ENCODE results near the gene MUTYH. TPM values are rescaled to one million over a fixed set of nuclear protein-coding genes. Genes with fewer than 3 reads are reported as not detected.

MUTYH gene
- total and polyA plus RNA-seq, 9 of the 15 experiments (the other 6 are each of a cell fraction or from before 2014, with no cell fraction given) = 3.4 to 53.5 (median 29.0) TPM

- TF ChIP-seq ZNF274 (IDR thresholded peaks at IDR 0.05; ENCODE audit: borderline replicate concordance, low read depth, low read length) = no peak
- peak; percentile 92 for TF ChIP-seq ZNF512 (tag; IDR thresholded peaks at IDR 0.05)
- TF ChIP-seq, protein P1, sequence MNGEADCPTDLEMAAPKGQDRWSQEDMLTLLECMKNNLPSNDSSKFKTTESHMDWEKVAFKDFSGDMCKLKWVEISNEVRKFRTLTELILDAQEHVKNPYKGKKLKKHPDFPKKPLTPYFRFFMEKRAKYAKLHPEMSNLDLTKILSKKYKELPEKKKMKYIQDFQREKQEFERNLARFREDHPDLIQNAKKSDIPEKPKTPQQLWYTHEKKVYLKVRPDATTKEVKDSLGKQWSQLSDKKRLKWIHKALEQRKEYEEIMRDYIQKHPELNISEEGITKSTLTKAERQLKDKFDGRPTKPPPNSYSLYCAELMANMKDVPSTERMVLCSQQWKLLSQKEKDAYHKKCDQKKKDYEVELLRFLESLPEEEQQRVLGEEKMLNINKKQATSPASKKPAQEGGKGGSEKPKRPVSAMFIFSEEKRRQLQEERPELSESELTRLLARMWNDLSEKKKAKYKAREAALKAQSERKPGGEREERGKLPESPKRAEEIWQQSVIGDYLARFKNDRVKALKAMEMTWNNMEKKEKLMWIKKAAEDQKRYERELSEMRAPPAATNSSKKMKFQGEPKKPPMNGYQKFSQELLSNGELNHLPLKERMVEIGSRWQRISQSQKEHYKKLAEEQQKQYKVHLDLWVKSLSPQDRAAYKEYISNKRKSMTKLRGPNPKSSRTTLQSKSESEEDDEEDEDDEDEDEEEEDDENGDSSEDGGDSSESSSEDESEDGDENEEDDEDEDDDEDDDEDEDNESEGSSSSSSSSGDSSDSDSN (IDR thresholded peaks at IDR 0.05; ENCODE audit: borderline replicate concordance in 1 of 2, low read depth in 2 of 2, low read length in 2 of 2) = 0 out of 4 replicates have a peak, but pooled peaks of 1 of the 2 experiments have one; percentile 7
- TF ChIP-seq, protein P2, sequence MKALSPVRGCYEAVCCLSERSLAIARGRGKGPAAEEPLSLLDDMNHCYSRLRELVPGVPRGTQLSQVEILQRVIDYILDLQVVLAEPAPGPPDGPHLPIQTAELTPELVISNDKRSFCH (CRISPR knock-in tag; IDR thresholded peaks at IDR 0.05) = no peak
- TF ChIP-seq, protein P2 (tag; IDR thresholded peaks at IDR 0.05) = no peak
- TF ChIP-seq, protein P3, sequence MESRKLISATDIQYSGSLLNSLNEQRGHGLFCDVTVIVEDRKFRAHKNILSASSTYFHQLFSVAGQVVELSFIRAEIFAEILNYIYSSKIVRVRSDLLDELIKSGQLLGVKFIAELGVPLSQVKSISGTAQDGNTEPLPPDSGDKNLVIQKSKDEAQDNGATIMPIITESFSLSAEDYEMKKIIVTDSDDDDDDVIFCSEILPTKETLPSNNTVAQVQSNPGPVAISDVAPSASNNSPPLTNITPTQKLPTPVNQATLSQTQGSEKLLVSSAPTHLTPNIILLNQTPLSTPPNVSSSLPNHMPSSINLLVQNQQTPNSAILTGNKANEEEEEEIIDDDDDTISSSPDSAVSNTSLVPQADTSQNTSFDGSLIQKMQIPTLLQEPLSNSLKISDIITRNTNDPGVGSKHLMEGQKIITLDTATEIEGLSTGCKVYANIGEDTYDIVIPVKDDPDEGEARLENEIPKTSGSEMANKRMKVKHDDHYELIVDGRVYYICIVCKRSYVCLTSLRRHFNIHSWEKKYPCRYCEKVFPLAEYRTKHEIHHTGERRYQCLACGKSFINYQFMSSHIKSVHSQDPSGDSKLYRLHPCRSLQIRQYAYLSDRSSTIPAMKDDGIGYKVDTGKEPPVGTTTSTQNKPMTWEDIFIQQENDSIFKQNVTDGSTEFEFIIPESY (CRISPR knock-in tag; IDR thresholded peaks at IDR 0.05) = no peak
- no peak for TF ChIP-seq GMEB1 (CRISPR knock-in tag; IDR thresholded peaks at IDR 0.05)
- TF ChIP-seq HINFP (tag; conservative IDR thresholded peaks at IDR 0.05; ENCODE audit: low read depth) = 0 out of 2 replicates have a peak, but pooled peaks have one; percentile 18
- TF ChIP-seq MEF2D (tag; conservative IDR thresholded peaks at IDR 0.05; ENCODE audit: low read depth) = no peak
- TF ChIP-seq NR4A1 (CRISPR knock-in tag; IDR thresholded peaks at IDR 0.05) = no peak
- TF ChIP-seq NR4A1 (tag; IDR thresholded peaks at IDR 0.05) = no peak
- TF ChIP-seq SMC3 (conservative IDR thresholded peaks at IDR 0.05; ENCODE audit: insufficient read depth, low read depth, low read length) = no peak
- TF ChIP-seq FOXP1 (CRISPR knock-in tag; IDR thresholded peaks at IDR 0.05) = no peak
- 0 out of 2 replicates have a peak, but pooled peaks have one; percentile 10 for TF ChIP-seq FOXA1 (IDR thresholded peaks at IDR 0.05; ENCODE audit: borderline replicate concordance)
- TF ChIP-seq HDAC6 (IDR thresholded peaks at IDR 0.05; ENCODE audit: low read depth, low read length) = no peak
- TF ChIP-seq DLX4 (CRISPR knock-in tag; IDR thresholded peaks at IDR 0.05) = no peak
- TF ChIP-seq SREBF2 (CRISPR knock-in tag; IDR thresholded peaks at IDR 0.05) = no peak
- no peak for TF ChIP-seq ZNF354B (CRISPR knock-in tag; IDR thresholded peaks at IDR 0.05)
Measured at GRCh38 chr1:45300669-45300997, 39.6 kb downstream of the MUTYH start (continued).

All from K562 (cell line).